DLD1 (cell line): ENCODE measurements around the gene TTLL7.

ENCODE experiments used
- in situ Hi-C: cut with HindIII; loops from 2 replicates; pipeline ENCODE4 v1.10.0; 2017; ENCODE audit warnings: low sequenced_read_pairs

TTLL7 gene

GRCh38 chr1:83896299-83896698 lies 102.6 kb downstream of the TTLL7 start:
- in situ Hi-C loops: no loop called here

GRCh38 chr1:83889707-83890106 lies 109.2 kb downstream of the TTLL7 start:
- in situ Hi-C loops: no loop called here

GRCh38 chr1:83887483-83887882 lies 111.4 kb downstream of the TTLL7 start:
- in situ Hi-C loops: no loop called here

- in situ Hi-C loops: no loop called here
Observed at GRCh38 chr1:83883979-83884378, 115.0 kb downstream of the TTLL7 start.

- in situ Hi-C loops: no loop called here
Observed at GRCh38 chr1:83882906-83883305, 116.0 kb downstream of the TTLL7 start.

GRCh38 chr1:83872515-83872914 lies 126.4 kb downstream of the TTLL7 start:
- in situ Hi-C loops: no loop called here

- in situ Hi-C loops: no loop called here
Observed at GRCh38 chr1:83864991-83865390, 133.9 kb downstream of the TTLL7 start.

- in situ Hi-C loops: no loop called here
Observed at GRCh38 chr1:83860490-83861221, 138.3 kb downstream of the TTLL7 start.

GRCh38 chr1:83857716-83858115 lies 141.2 kb downstream of the TTLL7 start:
- in situ Hi-C loops: no loop called here

- in situ Hi-C loops: no loop called here
Observed at GRCh38 chr1:83857103-83857502, 141.8 kb downstream of the TTLL7 start.

- in situ Hi-C loops: no loop called here
Observed at GRCh38 chr1:83856381-83856780, 142.6 kb downstream of the TTLL7 start.

GRCh38 chr1:83854456-83854855 lies 144.5 kb downstream of the TTLL7 start:
- in situ Hi-C loops: no loop called here

- in situ Hi-C loops: no loop called here
Observed at GRCh38 chr1:83850834-83851233, 148.1 kb downstream of the TTLL7 start.

GRCh38 chr1:83849191-83850061 lies 149.5 kb downstream of the TTLL7 start:
- in situ Hi-C loops: no loop called here

- in situ Hi-C loops: no loop called here
Observed at GRCh38 chr1:83846138-83846537, 152.8 kb downstream of the TTLL7 start.

- in situ Hi-C loops: no loop called here
Observed at GRCh38 chr1:83845437-83846071, 153.4 kb downstream of the TTLL7 start.

- in situ Hi-C loops: no loop called here
Observed at GRCh38 chr1:83844546-83844945, 154.4 kb downstream of the TTLL7 start.

GRCh38 chr1:83839566-83840173 lies 159.3 kb downstream of the TTLL7 start:
- in situ Hi-C loops: no loop called here

GRCh38 chr1:83838573-83838972 lies 160.4 kb downstream of the TTLL7 start:
- in situ Hi-C loops: no loop called here

GRCh38 chr1:83836543-83836942 lies 162.4 kb downstream of the TTLL7 start:
- in situ Hi-C loops: no loop called here

GRCh38 chr1:83834621-83835264 lies 164.2 kb downstream of the TTLL7 start:
- in situ Hi-C loops: no loop called here
